ENCODE data around the gene MAS1.
"Not testable (repeated sequence)": the region's sequence is repeated elsewhere in the genome, so short reads cannot be mapped to it uniquely, and the experiment has no call there.

MAS1 gene

DNA sequence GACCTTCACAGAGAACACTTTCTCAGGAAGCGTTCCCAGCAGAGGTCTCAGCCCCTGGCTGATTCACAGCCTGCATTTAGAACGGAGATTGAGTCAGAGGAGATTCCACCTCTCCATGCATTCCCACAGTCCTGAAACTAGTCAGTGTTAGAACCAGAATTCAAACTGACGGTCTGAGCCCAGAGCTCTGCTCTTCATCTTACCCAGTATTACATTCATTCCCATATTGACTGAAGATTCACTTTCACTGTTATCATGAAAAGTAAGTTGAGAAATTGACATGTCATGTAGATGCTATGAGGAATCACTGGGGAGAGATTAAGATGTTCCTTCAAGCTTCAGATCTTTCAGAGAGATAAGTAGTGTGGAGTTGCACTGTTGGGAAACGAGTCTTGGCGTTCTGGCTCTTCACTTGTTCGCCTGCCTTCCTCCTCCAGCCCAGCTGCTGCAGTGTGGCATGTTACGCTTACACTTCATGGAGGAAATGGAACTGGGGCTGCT is 28.3 kb downstream of the MAS1 start:
- DNase-seq = no peak

DNA sequence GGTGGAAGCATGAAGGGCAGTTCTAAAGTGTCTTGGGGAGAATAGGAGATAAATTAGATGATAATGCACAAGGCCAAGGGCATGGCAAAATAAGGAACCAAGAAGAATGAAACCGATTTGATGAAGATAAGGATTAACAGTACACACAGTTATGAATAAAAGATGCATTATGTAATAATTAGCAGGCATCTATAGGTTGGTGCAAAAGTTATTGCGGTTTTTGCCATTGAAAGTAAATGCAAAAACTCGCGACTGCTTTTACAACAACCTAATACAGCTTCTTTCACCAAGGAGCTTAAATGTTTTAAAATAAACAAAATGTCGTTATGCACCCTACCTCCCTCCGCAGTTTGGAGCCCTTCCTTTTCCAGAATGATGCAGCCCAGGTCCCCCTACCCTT is 29.0 kb downstream of the MAS1 start:
- no peak for DNase-seq

DNA sequence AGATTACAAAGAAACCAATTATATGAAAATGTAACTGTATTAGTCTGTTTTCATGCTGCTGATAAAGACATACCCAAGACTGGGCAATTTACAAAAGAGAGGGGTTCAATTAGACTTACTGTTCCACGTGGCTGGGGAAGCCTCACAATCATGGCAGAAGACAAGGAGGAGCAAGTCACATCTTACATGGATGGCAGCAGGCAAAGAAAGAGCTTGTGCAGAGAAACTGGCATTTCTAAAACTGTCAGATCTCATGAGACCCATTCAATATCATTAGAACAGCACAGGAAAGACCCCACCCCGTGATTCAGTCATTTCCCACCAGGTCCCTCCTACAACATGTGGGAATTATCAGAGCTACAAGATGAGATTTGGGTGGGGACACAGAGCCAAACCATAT is 33.4 kb downstream of the MAS1 start:
- not testable (repeated sequence) for DNase-seq

DNA sequence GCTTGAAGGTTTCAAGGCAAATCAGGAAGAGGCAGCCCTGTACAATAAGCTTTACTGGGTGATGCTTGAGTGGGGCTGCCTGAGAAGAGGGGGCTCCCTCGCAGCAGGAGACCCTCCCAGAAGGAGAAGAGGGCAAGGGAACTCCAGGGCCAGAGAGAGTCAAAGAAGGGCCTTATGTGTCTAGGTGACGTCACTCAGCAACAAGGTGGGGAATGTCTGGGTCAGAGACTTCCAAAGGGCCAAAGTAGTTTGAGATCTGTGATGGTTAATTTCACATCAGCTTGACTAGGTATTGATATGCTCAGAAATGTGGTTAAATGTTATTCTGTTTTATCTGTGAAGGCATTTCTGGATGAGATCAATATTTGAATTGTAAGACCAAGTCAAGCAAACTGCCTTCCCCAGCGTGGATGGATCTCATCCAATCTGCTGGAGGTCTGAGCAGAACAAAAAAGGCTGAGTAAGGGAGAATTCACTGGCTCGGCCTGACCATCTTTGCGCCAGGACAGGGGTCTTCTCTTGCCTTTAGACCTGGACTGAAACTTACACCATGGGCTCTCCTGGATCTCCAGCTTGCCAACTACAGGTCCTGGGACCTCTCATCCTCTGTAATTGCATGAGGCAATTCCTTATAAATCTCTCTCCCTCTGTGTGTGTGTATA is 35.9 kb downstream of the MAS1 start:
- DNase-seq = no peak

DNA sequence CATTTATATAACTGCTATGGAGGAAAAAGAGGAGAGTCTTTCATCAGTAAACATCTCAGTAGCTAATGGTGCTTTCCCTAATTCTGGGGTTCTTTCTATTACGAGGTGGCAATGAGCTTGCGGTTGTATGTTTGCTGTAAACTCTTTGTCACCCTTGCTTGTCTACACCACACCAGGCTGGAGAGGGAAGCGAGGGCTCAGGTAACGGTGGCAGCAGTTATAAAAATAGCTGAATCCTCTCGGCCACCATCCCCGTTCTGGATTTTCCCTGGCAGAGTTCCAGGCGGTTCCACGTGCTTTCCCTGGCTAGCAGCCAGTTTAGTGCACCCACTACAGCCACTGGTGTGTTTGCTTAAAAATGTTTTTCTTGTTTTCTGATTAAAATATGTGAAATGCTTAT is 39.0 kb downstream of the MAS1 start:
- peak; percentile 78 for DNase-seq

DNA sequence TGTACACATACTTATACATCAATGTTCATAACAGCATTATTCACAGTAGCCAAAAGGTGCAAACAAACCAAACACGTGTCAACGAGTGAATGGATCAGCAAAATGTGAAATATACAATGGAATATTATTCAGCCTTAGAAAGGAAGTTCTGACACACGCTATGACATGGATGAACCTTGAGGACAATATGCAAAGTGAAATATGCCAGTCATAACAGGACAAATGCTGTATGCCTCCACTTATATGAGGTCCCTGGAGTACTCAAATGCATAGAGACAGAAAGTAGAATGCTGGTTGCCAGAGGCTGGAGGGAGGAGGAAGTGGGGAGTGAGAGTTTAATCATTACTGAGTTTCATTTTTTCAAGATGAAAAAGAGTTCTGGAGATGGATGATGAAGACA is 40.3 kb downstream of the MAS1 start:
- DNase-seq = peak; percentile 28

DNA sequence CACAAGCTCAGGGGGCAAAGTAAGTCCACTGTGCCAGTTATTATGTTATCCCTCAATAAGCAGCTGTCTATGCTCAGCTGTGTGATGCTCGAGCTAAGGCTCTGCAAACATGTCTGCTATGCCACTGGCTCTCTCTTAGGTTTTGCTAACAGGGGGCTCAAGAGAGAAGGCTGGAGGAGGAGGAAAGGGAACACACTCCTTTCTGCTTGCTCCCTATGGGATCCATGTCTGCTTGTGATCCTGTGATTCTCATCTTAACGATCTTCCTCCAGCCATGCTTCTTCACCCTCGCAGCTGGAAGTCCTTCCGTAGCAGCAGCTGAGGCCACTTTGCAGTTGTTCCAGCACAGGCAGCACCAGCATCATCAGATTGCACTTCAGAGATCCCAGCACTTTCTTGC is 41.1 kb downstream of the MAS1 start:
- no peak for DNase-seq

DNA sequence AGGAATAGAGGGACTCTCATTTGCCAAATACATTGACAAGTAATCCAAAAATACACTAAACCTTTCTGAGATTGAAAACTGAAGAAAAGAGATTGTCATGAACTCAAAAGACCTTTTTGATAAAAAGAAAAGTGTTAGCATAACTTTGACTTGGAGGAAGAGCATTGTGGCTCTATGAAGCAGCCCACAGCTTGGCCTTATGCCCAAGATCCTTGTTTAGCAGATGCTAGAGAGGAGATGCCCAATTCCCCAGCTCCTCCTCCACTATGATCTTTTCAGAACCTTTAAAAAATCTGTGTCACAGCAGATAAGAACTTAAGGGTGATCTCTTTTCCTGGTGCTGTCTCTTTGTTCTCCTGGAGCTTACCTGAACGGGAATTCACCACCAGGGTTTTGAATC is 42.3 kb downstream of the MAS1 start:
- no peak for DNase-seq

DNA sequence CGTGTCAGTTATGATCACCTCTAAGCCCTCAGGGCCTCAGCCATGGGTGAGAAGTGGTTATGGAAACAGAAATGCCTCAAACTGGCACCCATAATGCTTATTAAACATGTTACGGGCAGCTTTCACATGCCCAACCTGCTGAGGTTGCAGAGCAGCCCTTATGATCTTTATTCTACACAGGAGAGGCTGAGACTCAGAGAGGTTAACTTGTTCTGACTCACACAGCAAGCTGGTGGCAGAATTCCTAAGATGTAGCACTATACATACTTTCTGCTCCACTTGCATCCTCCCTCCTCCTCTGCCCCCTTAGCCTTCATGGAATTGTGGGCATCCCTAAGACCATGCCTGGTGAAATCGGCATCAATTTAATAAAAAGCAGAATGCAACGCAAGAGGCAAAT is 43.4 kb downstream of the MAS1 start:
- DNase-seq = no peak

DNA sequence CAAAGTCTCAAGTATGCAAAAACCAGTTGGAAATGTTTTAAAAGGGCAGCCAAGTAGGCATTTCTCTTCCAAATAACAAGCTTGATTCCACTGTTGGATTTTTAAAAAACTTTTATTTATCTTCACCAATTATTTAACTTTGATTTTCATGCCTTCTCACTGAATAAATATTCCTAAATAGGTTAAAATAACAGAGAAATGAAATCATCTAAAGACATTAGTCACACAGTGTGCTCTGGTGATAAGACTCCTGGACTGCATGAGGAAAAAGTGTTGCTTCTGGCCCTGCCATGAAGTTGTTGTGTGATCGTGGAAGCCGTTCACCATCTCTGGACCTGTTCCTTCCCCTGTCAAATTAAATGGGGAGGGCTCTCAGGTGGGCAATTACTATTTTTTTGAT is 44.3 kb downstream of the MAS1 start:
- no peak for DNase-seq

DNA sequence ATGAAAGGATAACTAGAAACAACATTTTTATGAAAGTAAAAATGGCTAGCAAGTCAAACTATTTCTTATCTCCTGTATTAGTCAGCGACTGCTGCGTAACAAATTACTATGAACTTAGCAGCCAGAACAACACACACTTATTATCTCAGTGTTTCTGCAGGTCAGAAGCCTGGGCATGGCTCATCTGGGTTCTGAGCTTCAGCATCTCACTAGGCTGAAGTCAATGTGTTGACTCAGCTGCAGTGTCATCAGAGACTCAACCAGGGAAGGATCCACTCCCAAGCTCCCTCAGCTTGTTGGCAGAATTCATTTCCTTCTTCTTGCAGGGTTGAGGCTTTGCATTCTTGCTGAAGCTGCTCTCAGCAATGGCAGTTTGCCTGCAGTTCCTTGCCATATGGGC is 44.8 kb downstream of the MAS1 start:
- DNase-seq = no peak

DNA sequence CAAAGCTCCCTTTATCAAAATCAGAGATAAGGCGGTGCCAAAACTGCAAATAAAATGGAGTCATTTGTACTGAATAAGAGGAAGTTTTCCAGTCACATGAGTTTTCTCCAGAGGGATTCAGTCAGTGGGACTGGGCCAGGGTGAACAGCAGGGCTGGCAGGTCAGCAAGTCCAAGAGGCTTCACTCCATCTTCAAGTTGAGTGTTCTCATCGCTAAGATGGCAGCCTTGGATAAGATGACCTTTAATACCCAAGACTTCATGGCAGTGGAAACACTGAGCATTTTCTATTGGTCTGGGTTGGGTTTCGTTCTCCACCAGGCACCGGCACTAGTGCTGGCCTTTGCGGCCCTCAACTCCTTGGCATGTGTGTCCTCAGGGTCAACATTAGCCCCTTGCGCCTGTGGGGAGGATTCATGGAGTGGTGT is 48.8 kb downstream of the MAS1 start:
- DNase-seq = no peak
